ENCODE data around the gene TRIO.

TRIO gene

GRCh38 chr5:14236757-14237156 is 93.6 kb downstream of the TRIO start:
- no peak overlapping the region for H3K4me3 ChIP-seq (ENCODE audit: low read length)
- WGBS (ENCODE audit: insufficient coverage, insufficient read length): no CpG with 5 or more reads among the region's 3 CpGs
- peaks cover 14% of the 10 kb centered on the region for H3K4me1 ChIP-seq (ENCODE audit: control insufficient read depth, insufficient read depth, low read length)
- H3K27ac ChIP-seq (ENCODE audit: low read length): no peak overlapping the region
- H3K36me3 ChIP-seq (ENCODE audit: control insufficient read depth, insufficient read depth, low read length): no peaks in the 10 kb centered on the region
- no peaks in the 10 kb centered on the region for H3K9me3 ChIP-seq (ENCODE audit: control insufficient read depth, insufficient read depth, low read length)
- H3K27me3 ChIP-seq (ENCODE audit: control insufficient read depth, insufficient read depth, low read length): no peaks in the 10 kb centered on the region
- DNase-seq (ENCODE audit: low read depth, low spot score): no peak

- Histone ChIP-seq H3K36me3 (ENCODE audit: control insufficient read depth, insufficient read depth, low read length) (no peaks in the 10 kb centered on the region), H3K27ac (ENCODE audit: low read length) (no peak overlapping the region), H3K27me3 (ENCODE audit: control insufficient read depth, insufficient read depth, low read length) (no peaks in the 10 kb centered on the region), H3K4me1 (ENCODE audit: control insufficient read depth, insufficient read depth, low read length) (peaks cover 14% of the 10 kb centered on the region), H3K4me3 (ENCODE audit: low read length) (no peak overlapping the region), H3K9me3 (ENCODE audit: control insufficient read depth, insufficient read depth, low read length) (no peaks in the 10 kb centered on the region)
- no CpG with 5 or more reads among the region's 12 CpGs for WGBS (ENCODE audit: insufficient coverage, insufficient read length)
- no peak for DNase-seq (ENCODE audit: low read depth, low spot score)
Observed at GRCh38 chr5:14237317-14238086, 94.4 kb downstream of the TRIO start.

GRCh38 chr5:14238272-14238671 is 95.1 kb downstream of the TRIO start:
- no peaks in the 10 kb centered on the region for H3K27me3 ChIP-seq (ENCODE audit: control insufficient read depth, insufficient read depth, low read length)
- DNase-seq (ENCODE audit: low read depth, low spot score): no peak
- WGBS (ENCODE audit: insufficient coverage, insufficient read length): no CpG with 5 or more reads among the region's 6 CpGs
- H3K9me3 ChIP-seq (ENCODE audit: control insufficient read depth, insufficient read depth, low read length): no peaks in the 10 kb centered on the region
- no peak overlapping the region for H3K27ac ChIP-seq (ENCODE audit: low read length)
- no peak overlapping the region for H3K4me3 ChIP-seq (ENCODE audit: low read length)
- no peaks in the 10 kb centered on the region for H3K36me3 ChIP-seq (ENCODE audit: control insufficient read depth, insufficient read depth, low read length)
- H3K4me1 ChIP-seq (ENCODE audit: control insufficient read depth, insufficient read depth, low read length): peaks cover 14% of the 10 kb centered on the region

- Histone ChIP-seq H3K4me3 (ENCODE audit: low read length) (no peak overlapping the region), H3K27ac (ENCODE audit: low read length) (no peak overlapping the region), H3K9me3 (ENCODE audit: control insufficient read depth, insufficient read depth, low read length) (no peaks in the 10 kb centered on the region), H3K27me3 (ENCODE audit: control insufficient read depth, insufficient read depth, low read length) (no peaks in the 10 kb centered on the region), H3K36me3 (ENCODE audit: control insufficient read depth, insufficient read depth, low read length) (no peaks in the 10 kb centered on the region), H3K4me1 (ENCODE audit: control insufficient read depth, insufficient read depth, low read length) (peaks cover 11% of the 10 kb centered on the region)
- DNase-seq (ENCODE audit: low read depth, low spot score): no peak
- WGBS (ENCODE audit: insufficient coverage, insufficient read length): no CpG with 5 or more reads among the region's 8 CpGs
Observed at GRCh38 chr5:14239404-14239803, 96.3 kb downstream of the TRIO start.

- no peak overlapping the region for H3K27ac ChIP-seq (ENCODE audit: low read length)
Observed at GRCh38 chr5:14239951-14240350, 96.8 kb downstream of the TRIO start.

GRCh38 chr5:14240359-14240758 is 97.2 kb downstream of the TRIO start:
- no CpG with 5 or more reads among the region's 2 CpGs for WGBS (ENCODE audit: insufficient coverage, insufficient read length)
- H3K4me1 ChIP-seq (ENCODE audit: control insufficient read depth, insufficient read depth, low read length): peaks cover 13% of the 10 kb centered on the region
- no peak for DNase-seq (ENCODE audit: low read depth, low spot score)

More at GRCh38 chr5:14239951-14240350, 96.8 kb downstream of the TRIO start:
- no CpG with 5 or more reads among the region's 2 CpGs for WGBS (ENCODE audit: insufficient coverage, insufficient read length)
- peaks cover 13% of the 10 kb centered on the region for H3K4me1 ChIP-seq (ENCODE audit: control insufficient read depth, insufficient read depth, low read length)
- DNase-seq (ENCODE audit: low read depth, low spot score): no peak
- no peaks in the 10 kb centered on the region for H3K36me3 ChIP-seq (ENCODE audit: control insufficient read depth, insufficient read depth, low read length)
- no peaks in the 10 kb centered on the region for H3K9me3 ChIP-seq (ENCODE audit: control insufficient read depth, insufficient read depth, low read length)
- H3K27me3 ChIP-seq (ENCODE audit: control insufficient read depth, insufficient read depth, low read length): no peaks in the 10 kb centered on the region
- no peak overlapping the region for H3K4me3 ChIP-seq (ENCODE audit: low read length)

DNA sequence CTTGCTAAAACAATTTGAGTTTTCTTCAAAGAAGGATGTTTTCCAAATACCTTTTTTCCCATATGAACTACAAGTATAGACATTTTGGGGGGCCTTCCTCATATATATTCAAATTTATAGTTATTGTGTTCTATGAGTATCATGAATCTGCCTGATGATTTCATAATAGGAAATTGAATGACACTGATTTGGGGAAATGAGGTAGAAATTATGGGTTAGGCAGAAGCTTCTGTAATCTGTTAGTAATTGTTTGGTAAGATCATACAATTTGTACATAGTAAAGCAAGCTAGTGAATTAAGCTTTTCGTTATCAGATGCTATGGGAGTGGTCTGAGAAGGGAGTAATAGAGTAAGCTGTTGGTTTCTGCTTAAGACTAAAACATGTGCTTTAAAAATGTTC is 98.0 kb downstream of the TRIO start:
- Histone ChIP-seq H3K9me3 (ENCODE audit: control insufficient read depth, insufficient read depth, low read length) (no peaks in the 10 kb centered on the region), H3K27ac (ENCODE audit: low read length) (no peak overlapping the region)

More at GRCh38 chr5:14240359-14240758, 97.2 kb downstream of the TRIO start:
- no peaks in the 10 kb centered on the region for H3K9me3 ChIP-seq (ENCODE audit: control insufficient read depth, insufficient read depth, low read length)
- no peak overlapping the region for H3K4me3 ChIP-seq (ENCODE audit: low read length)
- H3K36me3 ChIP-seq (ENCODE audit: control insufficient read depth, insufficient read depth, low read length): no peaks in the 10 kb centered on the region
- H3K27ac ChIP-seq (ENCODE audit: low read length): no peak overlapping the region
- no peaks in the 10 kb centered on the region for H3K27me3 ChIP-seq (ENCODE audit: control insufficient read depth, insufficient read depth, low read length)

DNA sequence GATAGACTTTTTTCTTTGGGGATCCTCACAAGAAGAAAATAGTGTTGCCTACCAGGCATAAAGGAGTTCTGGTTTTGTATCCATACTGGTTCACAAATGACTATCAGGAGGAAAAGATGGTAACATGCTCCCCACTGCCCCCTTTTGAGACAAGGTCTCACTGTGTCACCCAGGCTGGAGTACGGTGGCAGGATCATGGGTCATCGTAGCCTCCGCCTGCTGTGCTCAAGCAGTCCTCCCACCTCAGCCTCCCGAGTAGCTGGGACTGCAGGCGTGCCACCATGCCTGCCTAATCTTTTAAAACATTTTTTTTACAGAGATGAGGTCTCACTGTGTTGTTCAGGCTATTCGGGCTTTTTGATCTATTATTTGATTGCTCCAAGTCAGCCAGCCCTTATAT is 99.3 kb downstream of the TRIO start:
- H3K4me3 ChIP-seq (ENCODE audit: low read length): no peak overlapping the region
- peaks cover 13% of the 10 kb centered on the region for H3K4me1 ChIP-seq (ENCODE audit: control insufficient read depth, insufficient read depth, low read length)
- H3K9me3 ChIP-seq (ENCODE audit: control insufficient read depth, insufficient read depth, low read length): no peaks in the 10 kb centered on the region
- H3K36me3 ChIP-seq (ENCODE audit: control insufficient read depth, insufficient read depth, low read length): no peaks in the 10 kb centered on the region
- no peak for DNase-seq (ENCODE audit: low read depth, low spot score)
- H3K27me3 ChIP-seq (ENCODE audit: control insufficient read depth, insufficient read depth, low read length): no peaks in the 10 kb centered on the region
- no peak overlapping the region for H3K27ac ChIP-seq (ENCODE audit: low read length)
- no CpG with 5 or more reads among the region's 6 CpGs for WGBS (ENCODE audit: insufficient coverage, insufficient read length)

More for the DNA sequence above, 98.0 kb downstream of the TRIO start:
- Histone ChIP-seq H3K4me1 (ENCODE audit: control insufficient read depth, insufficient read depth, low read length) (peaks cover 13% of the 10 kb centered on the region), H3K4me3 (ENCODE audit: low read length) (no peak overlapping the region), H3K27me3 (ENCODE audit: control insufficient read depth, insufficient read depth, low read length) (no peaks in the 10 kb centered on the region), H3K36me3 (ENCODE audit: control insufficient read depth, insufficient read depth, low read length) (no peaks in the 10 kb centered on the region)
- no peak for DNase-seq (ENCODE audit: low read depth, low spot score)
- no CpG with 5 or more reads among the region's 1 CpG for WGBS (ENCODE audit: insufficient coverage, insufficient read length)

DNA sequence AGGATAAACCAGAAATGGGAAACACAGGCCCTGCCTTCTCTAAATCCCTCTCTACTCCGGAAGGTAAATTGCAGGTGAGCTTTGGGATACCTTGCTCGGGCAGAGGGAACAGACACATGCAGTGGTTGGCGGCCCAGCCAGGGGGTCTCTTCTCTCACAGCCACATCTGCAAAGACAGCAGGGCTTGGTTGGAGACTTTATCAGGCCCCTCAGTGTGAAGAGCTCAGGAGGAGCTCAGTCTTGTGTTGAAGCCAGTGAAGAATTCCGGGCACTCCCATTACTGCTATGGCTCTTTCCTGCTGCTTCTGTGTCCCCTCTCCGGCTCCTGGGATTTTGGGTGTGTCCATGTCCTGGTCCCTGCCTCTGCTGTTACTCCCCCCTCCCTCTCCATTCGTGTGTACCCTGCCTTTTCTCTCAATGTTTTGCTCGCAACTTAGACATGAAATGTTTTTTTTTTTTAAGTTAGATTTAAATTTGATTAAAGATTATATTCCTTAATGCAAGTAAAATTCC is 99.8 kb downstream of the TRIO start:
- DNase-seq (ENCODE audit: low read depth, low spot score): no peak
- Histone ChIP-seq H3K36me3 (ENCODE audit: control insufficient read depth, insufficient read depth, low read length) (no peaks in the 10 kb centered on the region), H3K4me1 (ENCODE audit: control insufficient read depth, insufficient read depth, low read length) (peaks cover 12% of the 10 kb centered on the region), H3K9me3 (ENCODE audit: control insufficient read depth, insufficient read depth, low read length) (no peaks in the 10 kb centered on the region), H3K27ac (ENCODE audit: low read length) (no peak overlapping the region), H3K4me3 (ENCODE audit: low read length) (no peak overlapping the region), H3K27me3 (ENCODE audit: control insufficient read depth, insufficient read depth, low read length) (no peaks in the 10 kb centered on the region)
- WGBS (ENCODE audit: insufficient coverage, insufficient read length): no CpG with 5 or more reads among the region's 7 CpGs

DNA sequence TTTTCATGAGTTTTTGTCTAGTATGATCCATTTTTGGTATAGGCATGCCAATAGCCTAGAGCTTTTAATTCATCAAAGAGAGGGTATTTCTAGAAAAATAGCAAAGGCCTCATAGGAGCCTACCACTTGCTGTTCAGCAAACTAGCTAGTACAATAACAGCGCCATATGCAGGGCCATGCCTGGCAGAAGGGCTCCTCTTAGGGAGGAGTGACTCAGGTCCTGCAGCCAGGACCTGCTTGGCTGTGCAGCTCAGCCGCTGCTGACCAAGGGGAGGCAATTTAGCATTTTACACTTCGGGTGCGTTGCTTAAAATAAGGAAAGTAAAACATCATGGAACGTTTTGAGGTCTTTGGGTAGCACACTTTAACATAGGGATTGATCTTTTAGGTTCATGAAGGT is 100.6 kb downstream of the TRIO start:
- no peak overlapping the region for H3K27ac ChIP-seq (ENCODE audit: low read length)
- no peaks in the 10 kb centered on the region for H3K27me3 ChIP-seq (ENCODE audit: control insufficient read depth, insufficient read depth, low read length)
- H3K4me3 ChIP-seq (ENCODE audit: low read length): no peak overlapping the region
- no CpG with 5 or more reads among the region's 5 CpGs for WGBS (ENCODE audit: insufficient coverage, insufficient read length)
- no peak for DNase-seq (ENCODE audit: low read depth, low spot score)
- peaks cover 8% of the 10 kb centered on the region for H3K4me1 ChIP-seq (ENCODE audit: control insufficient read depth, insufficient read depth, low read length)
- H3K36me3 ChIP-seq (ENCODE audit: control insufficient read depth, insufficient read depth, low read length): no peaks in the 10 kb centered on the region
- H3K9me3 ChIP-seq (ENCODE audit: control insufficient read depth, insufficient read depth, low read length): no peaks in the 10 kb centered on the region

DNA sequence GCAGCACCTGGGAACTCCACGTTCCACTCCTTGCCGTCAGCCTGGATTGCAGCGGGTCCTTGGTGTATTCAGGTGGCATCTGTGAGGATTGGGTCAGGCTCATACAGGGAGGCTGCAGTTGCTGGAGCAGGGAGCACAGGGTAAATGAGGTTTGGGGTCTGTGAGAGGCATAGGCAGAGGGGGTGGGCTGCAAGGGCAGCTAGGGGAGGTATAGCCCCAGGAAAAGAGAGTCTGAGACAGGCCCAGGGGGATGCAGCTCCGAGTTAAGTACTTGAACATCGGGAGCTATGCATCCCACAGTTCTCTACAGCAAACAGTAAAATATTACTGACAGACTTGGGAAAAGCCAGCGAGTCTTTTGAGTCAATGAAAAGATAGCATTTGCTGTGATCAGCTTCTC is 101.6 kb downstream of the TRIO start:
- peaks cover 4% of the 10 kb centered on the region for H3K4me1 ChIP-seq (ENCODE audit: control insufficient read depth, insufficient read depth, low read length)
- no peaks in the 10 kb centered on the region for H3K36me3 ChIP-seq (ENCODE audit: control insufficient read depth, insufficient read depth, low read length)
- H3K9me3 ChIP-seq (ENCODE audit: control insufficient read depth, insufficient read depth, low read length): no peaks in the 10 kb centered on the region
- no peaks in the 10 kb centered on the region for H3K27me3 ChIP-seq (ENCODE audit: control insufficient read depth, insufficient read depth, low read length)
- H3K27ac ChIP-seq (ENCODE audit: low read length): no peak overlapping the region
- no peak overlapping the region for H3K4me3 ChIP-seq (ENCODE audit: low read length)
- no peak for DNase-seq (ENCODE audit: low read depth, low spot score)
- WGBS (ENCODE audit: insufficient coverage, insufficient read length): no CpG with 5 or more reads among the region's 6 CpGs
